H1 (cell line): ENCODE measurements around the gene PIGH. TPM values are rescaled to one million over a fixed set of nuclear protein-coding genes. Genes with fewer than 3 reads are reported as not detected.
A peak's percentile ranks its signal among the peaks of the same experiment; 100 is the strongest.

Experiments used
- CTCF ChIA-PET: fragments of 300-600 bp; sonication (Branson Sonifier 250); formaldehyde crosslinking; loops from one replicate; lab custom pipeline; 2021; ENCODE audit not compliant: partially characterized antibody; lab: Charles Lee
- POLR2A ChIA-PET: fragments of 300-600 bp; sonication (Branson Sonifier 250); formaldehyde crosslinking; loops from one replicate; lab custom pipeline; 2021; ENCODE audit warnings: inconsistent platforms; ENCODE audit not compliant: partially characterized antibody; lab: Charles Lee
- DNase-seq, 2 experiments: peaks; one replicate each; pipeline versions ENCODE4 v3.0.0 to v3.0.0-alpha.2; 2010 to 2022; ENCODE audit warnings: low spot score in 2 of 2, low read depth in 1 of 2, mixed read lengths in 1 of 2
- FAIRE-seq: peaks from 2 replicates; lab custom pipeline; 2011; peaks lifted over from hg19 to GRCh38; lab: Jason Lieb, UNC
- H2AFZ ChIP-seq: 2 replicates; pipeline ENCODE4 v1.8.1; 2012; ENCODE audit warnings: low read length, inconsistent platforms
- H2AK5ac ChIP-seq: 2 replicates; pipeline ENCODE4 v1.6.1; 2013; ENCODE audit warnings: low read depth, low read length
- H2BK120ac ChIP-seq: replicated peaks from 2 replicates; pipeline ENCODE3; 2013; ENCODE audit warnings: low read depth, low read length, inconsistent platforms
- H2BK12ac ChIP-seq: 2 replicates; pipeline ENCODE4 v1.6.1; 2013; ENCODE audit warnings: low read depth, low read length
- H2BK15ac ChIP-seq: 2 replicates; pipeline ENCODE4 v1.6.1; 2013; ENCODE audit warnings: low read length
- H2BK20ac ChIP-seq: 2 replicates; pipeline ENCODE4 v1.6.1; 2013; ENCODE audit warnings: low read length
- H2BK5ac ChIP-seq: 2 replicates; pipeline ENCODE4 v1.6.1; 2013; ENCODE audit warnings: low read depth, low read length
- H3K14ac ChIP-seq: 2 replicates; pipeline ENCODE4 v1.6.1; 2013; ENCODE audit warnings: inconsistent platforms; ENCODE audit not compliant: insufficient read length
- H3K18ac ChIP-seq: 2 replicates; pipeline ENCODE4 v1.6.1; 2013; ENCODE audit warnings: low read length; ENCODE audit errors: extremely low read depth
- H3K23ac ChIP-seq: 2 replicates; pipeline ENCODE4 v1.6.1; 2013; ENCODE audit warnings: inconsistent platforms; ENCODE audit not compliant: insufficient read length
- H3K23me2 ChIP-seq: 2 replicates; pipeline ENCODE4 v1.6.1; 2013; ENCODE audit warnings: low read depth, low read length
- H3K27ac ChIP-seq: 2 replicates; pipeline ENCODE4 v1.6.1; 2011; ENCODE audit warnings: low read depth, low read length, inconsistent platforms
- H3K27me3 ChIP-seq, 4 experiments: replicated peaks in 1 of 4; 1 replicate in 1 of 4; 2 replicates in 3 of 4; pipeline versions ENCODE4 v1.6.1 to v1.8.1; 2011 to 2013; ENCODE audit warnings: low read length in 3 of 4, mild to moderate bottlenecking in 3 of 4, inconsistent platforms in 2 of 4, mixed read lengths in 2 of 4, moderate library complexity in 1 of 4; ENCODE audit not compliant: control insufficient read depth in 3 of 4, insufficient read depth in 3 of 4; ENCODE audit errors: extremely low read depth in 1 of 4
- H3K36me3 ChIP-seq, 4 experiments: 2 replicates each; pipeline versions ENCODE4 v1.6.1 to v1.8.1; 2011 to 2013; ENCODE audit warnings: mild to moderate bottlenecking in 4 of 4, low read length in 3 of 4, moderate library complexity in 2 of 4, control low read depth in 1 of 4, inconsistent platforms in 1 of 4; ENCODE audit not compliant: insufficient read depth in 4 of 4, control insufficient read depth in 2 of 4
- H3K4ac ChIP-seq: replicated peaks from 2 replicates; pipeline ENCODE3; 2013; ENCODE audit warnings: low read length, low read depth, mixed read lengths, inconsistent platforms; ENCODE audit not compliant: insufficient read length
- H3K4me1 ChIP-seq, 4 experiments: replicated peaks in 1 of 4; 1 replicate in 1 of 4; 2 replicates in 3 of 4; pipeline versions ENCODE4 v1.6.1 to v1.8.1; 2011 to 2013; ENCODE audit warnings: low read length in 3 of 4, inconsistent platforms in 2 of 4, mixed read lengths in 1 of 4; ENCODE audit not compliant: insufficient read depth in 4 of 4, control insufficient read depth in 3 of 4
- H3K4me2 ChIP-seq, 2 experiments: 2 replicates each; pipeline versions ENCODE4 v1.6.1 to v1.8.1; 2011 to 2013; ENCODE audit warnings: low read depth in 2 of 2, low read length in 2 of 2, control low read depth in 1 of 2, inconsistent platforms in 1 of 2, mild to moderate bottlenecking in 1 of 2; ENCODE audit not compliant: insufficient read depth in 1 of 2
- H3K4me3 ChIP-seq, 4 experiments: fragments of 200-600, 300-600 bp in 1 of 4; sonication (generic), shearing (Covaris generic), sonication (Bioruptor Twin) in 1 of 4; 2 replicates each; pipeline versions ENCODE4 v1.5.1 to v1.8.1; 2011 to 2016; ENCODE audit warnings: low read length in 4 of 4, low read depth in 3 of 4, control low read depth in 2 of 4, inconsistent platforms in 2 of 4, mild to moderate bottlenecking in 2 of 4, mixed read lengths in 1 of 4, moderate library complexity in 1 of 4; ENCODE audit not compliant: insufficient read depth in 2 of 4; ENCODE audit errors: extremely low read depth in 1 of 4
- H3K56ac ChIP-seq: replicated peaks from 2 replicates; pipeline ENCODE3; 2013; ENCODE audit warnings: low read depth, mild to moderate bottlenecking, mixed read lengths, low read length, inconsistent platforms; ENCODE audit not compliant: insufficient read length
- H3K79me1 ChIP-seq: 2 replicates; pipeline ENCODE4 v1.6.1; 2013; ENCODE audit warnings: low read depth, low read length, control low read depth
- H3K79me2 ChIP-seq, 2 experiments: 2 replicates each; pipeline versions ENCODE4 v1.6.1 to v1.8.1; 2012 to 2013; ENCODE audit warnings: low read length in 2 of 2, mild to moderate bottlenecking in 2 of 2, inconsistent platforms in 1 of 2; ENCODE audit not compliant: insufficient read depth in 2 of 2, control insufficient read depth in 1 of 2
- H3K9ac ChIP-seq, 4 experiments: replicated peaks in 1 of 4; 1 replicate in 1 of 4; 2 replicates in 3 of 4; pipeline versions ENCODE4 v1.6.1 to v1.8.1; 2011 to 2013; ENCODE audit warnings: low read depth in 3 of 4, low read length in 3 of 4, control low read depth in 2 of 4, mild to moderate bottlenecking in 2 of 4, moderate library complexity in 2 of 4, inconsistent platforms in 1 of 4; ENCODE audit errors: extremely low read depth in 1 of 4
- H3K9me3 ChIP-seq, 2 experiments: 2 replicates each; pipeline versions ENCODE4 v1.6.1 to v1.8.1; 2012 to 2013; ENCODE audit warnings: mild to moderate bottlenecking in 2 of 2, moderate library complexity in 2 of 2, control low read depth in 1 of 2, inconsistent platforms in 1 of 2, low read depth in 1 of 2, low read length in 1 of 2, mixed read lengths in 1 of 2; ENCODE audit not compliant: insufficient read depth in 2 of 2
- H4K20me1 ChIP-seq, 2 experiments: replicated peaks in 1 of 2; 2 replicates each; pipeline versions ENCODE3 to v1.8.1; 2011 to 2013; ENCODE audit warnings: inconsistent platforms in 2 of 2, low read length in 2 of 2, mild to moderate bottlenecking in 1 of 2; ENCODE audit not compliant: insufficient read depth in 2 of 2, control insufficient read depth in 1 of 2
- H4K5ac ChIP-seq: 2 replicates; pipeline ENCODE4 v1.6.1; 2013; ENCODE audit warnings: low read length, low read depth, mixed read lengths, inconsistent platforms; ENCODE audit not compliant: insufficient read length
- H4K8ac ChIP-seq: 2 replicates; pipeline ENCODE4 v1.8.0; 2013; ENCODE audit warnings: mild to moderate bottlenecking, moderate library complexity, low read length, inconsistent platforms; ENCODE audit not compliant: insufficient read depth; ENCODE audit errors: extremely low read depth
- H4K91ac ChIP-seq: replicated peaks from 2 replicates; pipeline ENCODE3; 2013; ENCODE audit warnings: low read length, mixed read lengths, inconsistent platforms; ENCODE audit not compliant: insufficient read length
- CTBP2 ChIP-seq: IDR thresholded peaks from 2 replicates; pipeline ENCODE4 v1.7.0; 2011; ENCODE audit warnings: borderline replicate concordance, mild to moderate bottlenecking, moderate library complexity, mixed read lengths, low read length; ENCODE audit not compliant: insufficient read depth, insufficient read length
- KDM5A ChIP-seq: fragments of 200-600 bp; IDR thresholded peaks from 2 replicates; pipeline ENCODE4 v1.7.1; 2012; ENCODE audit warnings: mild to moderate bottlenecking, low read length, inconsistent platforms, mixed read lengths
- RFX5 ChIP-seq: IDR thresholded peaks from 2 replicates; pipeline ENCODE4 v1.6.1; 2011; ENCODE audit warnings: low read depth, low read length, improper control_type of control experiment, borderline replicate concordance
- WGBS, 2 experiments: shearing (Covaris generic) in 1 of 2; methylation state at CpG; one replicate each; pipeline versions ENCODE4 v1.1.6 to v1.1.7; 2013 to 2015; ENCODE audit warnings: low lambda C conversion rate in 2 of 2, mixed read lengths in 2 of 2, inconsistent platforms in 1 of 2, low coverage in 1 of 2, missing lambda C conversion rate in 1 of 2; ENCODE audit not compliant: insufficient replicate concordance in 2 of 2, insufficient coverage in 1 of 2, insufficient read length in 1 of 2; ENCODE audit errors: extremely low coverage in 1 of 2, missing lambda C conversion rate in 1 of 2; 5-methylcytosine and 5-hydroxymethylcytosine counted together
- polyA plus RNA-seq, 7 experiments: library from polyadenylated mRNA; depleted of rRNA in 3 of 7; stranded (reverse) in 5 of 7; unstranded in 2 of 7; fragments of >200 nt in 5 of 7; fragments of 200-250 nt in 2 of 7; gene quantifications; 1 replicate in 5 of 7; 2 replicates in 1 of 7; 4 replicates in 1 of 7; pipeline versions ENCODE4 v1.2.1 to v1.2.3, GENCODE V29; 2011 to 2013; ENCODE audit warnings: missing spikeins in 2 of 7, mixed read lengths in 2 of 7
- total RNA-seq: library from RNA; stranded (reverse); fragmentation: NEBNext Ultra II Directional; extraction: Animal tissue kit (Norgen Biotek cat#: 25700); gene quantifications from 2 replicates; pipeline ENCODE4 v1.2.1, GENCODE V29; 2021

Gene PIGH
- total and polyA plus RNA-seq, 2 of the 8 experiments (the other 6 are each of a cell fraction or from before 2014, with no cell fraction given): 7.2 to 8.6 TPM

DNA sequence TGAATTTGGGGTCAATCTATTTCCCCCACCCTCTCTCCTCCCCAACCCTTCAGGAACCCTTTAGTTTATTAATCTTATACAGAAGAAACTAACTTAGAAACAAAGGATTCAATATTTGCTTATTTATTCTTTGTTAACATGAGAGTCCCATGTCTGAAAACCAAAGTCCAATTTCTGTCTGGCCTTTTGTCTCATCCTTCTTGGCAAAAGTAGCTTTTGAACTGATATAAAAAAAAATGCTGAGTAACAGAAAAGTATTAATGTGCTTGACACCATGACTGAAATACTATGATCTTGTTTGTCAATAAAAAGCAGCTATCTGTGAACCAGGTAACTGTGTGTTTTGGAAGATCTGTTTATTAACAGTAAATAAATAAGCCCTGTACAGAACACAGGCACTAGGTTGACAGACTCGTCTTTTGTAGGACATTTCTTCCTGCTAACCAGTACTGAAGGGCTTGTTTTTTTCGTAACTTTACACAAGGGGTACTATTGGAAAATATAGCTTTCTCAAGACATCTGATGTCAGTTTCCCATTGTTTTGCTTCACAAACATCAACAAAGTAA, 10.8 kb downstream of the PIGH start:
- no peak overlapping the region for H2BK15ac ChIP-seq
- H4K8ac ChIP-seq: no peak overlapping the region
- H4K91ac ChIP-seq: no peak overlapping the region
- H2AFZ ChIP-seq: no peak overlapping the region
- no peak overlapping the region for H3K4ac ChIP-seq
- WGBS, 2 experiments: 92% methylated on average over 2 of the region's 2 CpGs; no CpG with 5 or more reads in 1 of the 2 experiments
- ChIA-PET CTCF (interaction anchor here (0.7 to 14.0 kb wide), 12 partner anchors 8 to 161 kb away, joined by 3 to 147 read pairs (median 4); partner anchors contain the start of genes PIGH and RDH12), POLR2A (no interaction called here)
- H3K18ac ChIP-seq: no peak overlapping the region
- no peak overlapping the region for H3K4me3 ChIP-seq
- TF ChIP-seq RFX5 (no peak), CTBP2 (no peak), KDM5A (no peak)
- no peak overlapping the region for H3K27ac ChIP-seq
- H3K56ac ChIP-seq: no peak overlapping the region
- DNase-seq (no peak), FAIRE-seq (peak; percentile 85)
- no peak overlapping the region for H3K4me2 ChIP-seq
- H4K5ac ChIP-seq: no peak overlapping the region
- H3K14ac ChIP-seq: no peak overlapping the region
- H2BK120ac ChIP-seq: no peak overlapping the region
- H3K79me2 ChIP-seq: no peaks in the 10 kb centered on the region
- no peaks in the 10 kb centered on the region for H3K79me1 ChIP-seq
- H2AK5ac ChIP-seq: no peak overlapping the region
- H4K20me1 ChIP-seq: no peaks in the 10 kb centered on the region
- H3K23me2 ChIP-seq: no peaks in the 10 kb centered on the region
- no peaks in the 10 kb centered on the region for H3K9me3 ChIP-seq
- H3K36me3 ChIP-seq: peaks cover 6 to 17% (median 11%) of the 10 kb centered on the region in 4 experiments
- no peak overlapping the region for H3K23ac ChIP-seq
- H2BK5ac ChIP-seq: no peak overlapping the region
- no peak overlapping the region for H2BK20ac ChIP-seq
- H3K9ac ChIP-seq: no peak overlapping the region
- no peaks in the 10 kb centered on the region for H3K4me1 ChIP-seq
- no peaks in the 10 kb centered on the region for H3K27me3 ChIP-seq
- H2BK12ac ChIP-seq: no peak overlapping the region
